ENCODE results near the gene MIOX.

Gene MIOX

DNA sequence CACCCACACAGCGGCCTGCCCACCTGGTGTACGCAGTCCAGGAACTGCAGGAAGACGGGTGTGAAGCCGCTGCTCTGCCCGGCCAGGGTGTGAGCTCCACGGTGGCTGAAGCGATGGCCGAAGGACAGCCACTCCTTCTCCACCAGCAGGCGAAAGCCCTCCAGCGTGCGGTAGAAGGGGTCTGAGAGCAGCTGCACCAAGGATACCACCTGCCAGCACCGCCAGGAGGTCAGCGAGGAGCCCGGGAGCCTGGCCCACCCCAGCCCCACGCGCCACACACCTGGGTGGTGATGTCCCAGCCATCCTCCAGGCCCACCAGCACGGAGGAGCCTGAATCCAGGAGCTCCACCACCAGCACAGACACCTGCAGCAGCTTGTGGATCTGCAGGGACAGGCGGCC, 31.5 kb upstream of the MIOX start:
- DNase-seq = no peak

DNA sequence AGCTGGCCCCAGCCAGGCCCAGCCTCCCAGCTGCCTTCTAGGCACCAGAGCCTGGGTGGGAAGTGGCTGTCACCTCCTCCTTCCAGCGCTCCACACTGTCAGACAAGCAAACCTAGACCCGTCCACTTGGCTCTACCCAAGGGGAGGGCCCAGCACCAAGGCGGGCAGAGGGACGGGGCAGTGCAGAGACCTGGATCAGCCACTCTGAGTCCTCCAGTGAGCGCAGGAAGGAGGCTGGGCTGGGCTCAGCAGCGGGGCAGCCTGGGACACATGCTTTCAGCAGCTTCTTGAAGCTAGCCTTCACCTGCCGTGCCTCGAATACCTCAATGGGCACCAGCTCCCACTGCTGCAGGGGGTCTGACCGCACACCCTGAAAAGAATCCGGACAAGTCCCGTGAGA, 30.6 kb upstream of the MIOX start:
- DNase-seq = no peak

DNA sequence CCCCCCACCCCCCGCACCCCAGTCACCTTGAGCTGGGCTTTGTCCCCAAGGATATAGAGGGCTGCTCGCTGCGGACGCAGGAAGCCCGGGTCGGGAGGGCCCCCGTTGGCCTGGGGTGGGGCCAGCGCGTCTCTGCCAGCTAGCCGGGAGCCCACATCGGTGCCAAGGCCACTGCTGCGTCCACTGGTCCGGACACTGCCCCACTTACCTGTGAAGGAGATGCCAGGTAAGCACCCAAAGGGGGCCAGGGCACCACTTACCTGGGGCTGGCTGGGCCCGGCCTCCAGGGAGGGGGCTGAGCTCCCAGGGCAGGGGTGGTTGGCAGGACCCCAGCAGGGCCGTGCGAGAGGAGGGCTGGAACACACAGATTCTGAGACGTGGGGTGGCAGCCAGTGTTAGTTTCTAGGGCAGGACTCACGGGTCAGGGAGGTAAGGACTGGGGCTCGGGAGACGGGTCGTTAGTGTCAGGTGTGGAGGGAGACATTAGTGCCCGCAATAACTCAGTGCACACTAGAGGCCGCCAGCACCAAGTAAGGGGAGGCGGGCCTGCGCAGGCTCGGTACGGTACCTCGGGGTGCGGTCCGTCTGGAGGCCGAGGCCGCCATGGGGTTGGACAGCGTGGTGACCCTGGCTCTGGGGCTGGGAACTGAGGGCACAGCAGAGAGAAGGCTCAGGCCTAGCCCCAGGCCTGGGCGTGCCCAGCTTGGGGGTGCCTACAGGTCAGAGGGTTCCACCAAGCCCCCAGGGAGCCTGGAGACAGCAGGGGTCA, 30.0 kb upstream of the MIOX start:
- no peak for DNase-seq

DNA sequence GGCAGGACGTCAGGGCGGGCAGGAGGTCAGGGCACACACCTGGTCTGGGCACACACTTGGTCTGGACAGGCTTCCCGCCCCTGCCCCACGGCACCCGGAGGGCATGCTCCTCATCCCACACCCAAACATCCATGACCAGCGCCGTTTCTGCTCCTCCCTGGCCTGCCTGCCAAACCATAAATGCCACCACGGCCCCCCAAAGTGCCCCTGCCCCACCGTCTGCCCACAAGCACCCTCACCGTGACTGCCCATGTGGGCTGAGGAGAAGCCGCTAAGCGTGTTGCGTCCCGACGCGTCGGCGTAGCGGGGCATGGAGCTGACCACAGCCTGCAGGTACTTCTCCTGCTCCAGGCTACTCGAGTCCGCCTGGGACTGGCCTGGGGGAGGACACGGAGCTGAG, 27.6 kb upstream of the MIOX start:
- no peak for DNase-seq

DNA sequence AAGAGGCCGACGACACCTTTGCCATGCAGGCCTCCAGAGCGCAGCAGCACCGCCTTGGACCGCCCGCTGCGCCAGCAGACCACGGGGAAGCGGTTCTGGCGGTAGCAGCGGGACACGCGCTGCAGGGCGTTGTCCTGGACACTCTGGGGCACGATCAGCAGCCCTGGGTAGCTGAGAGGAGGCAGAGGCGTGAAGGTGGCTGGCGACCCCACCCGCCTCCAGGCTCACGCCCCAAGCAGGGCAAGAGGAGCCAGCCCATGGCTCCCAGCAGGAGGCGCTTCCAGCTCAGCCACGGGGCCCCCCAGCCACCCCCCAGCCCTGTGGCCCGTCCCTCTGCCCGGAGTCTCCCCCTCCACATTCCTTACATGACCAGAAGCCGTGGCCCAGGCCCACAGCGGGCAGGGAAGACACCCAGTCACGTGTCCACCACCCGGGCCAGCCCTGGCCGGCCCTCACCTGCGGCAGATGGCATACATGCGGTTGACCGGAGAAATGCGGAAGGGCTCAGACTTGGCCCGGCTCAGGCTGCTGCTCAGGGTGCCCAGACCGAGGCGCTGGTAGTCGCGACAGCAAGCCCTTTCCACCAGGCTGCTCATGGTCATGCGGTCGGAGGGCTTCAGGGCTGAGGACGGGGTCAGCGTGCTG, 27.0 kb upstream of the MIOX start:
- DNase-seq = no peak

DNA sequence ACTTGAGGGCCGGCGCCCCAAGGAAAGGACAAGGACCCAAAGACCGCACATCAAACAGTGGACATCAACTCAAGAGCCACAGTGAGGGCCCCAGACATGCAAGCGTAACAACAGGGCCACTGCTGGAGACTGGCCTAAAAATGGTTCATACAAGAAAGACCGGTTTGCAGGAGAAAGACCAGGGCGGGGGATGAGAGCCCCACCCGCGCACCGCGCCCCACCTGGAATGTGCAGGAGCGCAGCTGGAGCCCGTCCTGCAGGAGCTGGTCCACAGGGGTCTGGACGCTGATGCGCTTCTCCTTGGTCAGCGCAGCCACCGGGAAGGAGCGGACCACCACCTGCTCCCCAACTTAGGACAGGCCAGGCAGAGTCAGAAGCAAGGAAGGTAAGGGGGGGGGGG, 25.7 kb upstream of the MIOX start:
- DNase-seq = no peak

DNA sequence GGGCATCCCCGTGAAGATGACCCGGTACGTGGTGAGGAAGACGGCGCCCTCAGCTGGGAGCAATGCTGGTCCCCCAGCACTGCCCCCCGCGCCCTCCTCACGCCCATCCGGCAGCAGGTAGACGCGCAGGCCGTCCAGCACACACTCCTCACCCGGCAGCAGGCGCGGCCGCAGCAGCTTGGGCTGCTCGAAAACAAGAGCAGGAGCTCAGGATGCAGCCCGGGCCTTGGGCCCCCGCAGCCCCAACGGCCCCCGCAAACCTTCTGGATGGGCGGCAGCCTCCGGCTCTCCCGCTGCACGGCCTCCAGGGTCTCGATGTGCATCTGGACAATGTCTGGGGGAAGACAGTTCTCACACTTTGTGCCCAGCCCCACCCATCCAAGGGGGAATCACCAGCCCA, 25.1 kb upstream of the MIOX start:
- DNase-seq = no peak

DNA sequence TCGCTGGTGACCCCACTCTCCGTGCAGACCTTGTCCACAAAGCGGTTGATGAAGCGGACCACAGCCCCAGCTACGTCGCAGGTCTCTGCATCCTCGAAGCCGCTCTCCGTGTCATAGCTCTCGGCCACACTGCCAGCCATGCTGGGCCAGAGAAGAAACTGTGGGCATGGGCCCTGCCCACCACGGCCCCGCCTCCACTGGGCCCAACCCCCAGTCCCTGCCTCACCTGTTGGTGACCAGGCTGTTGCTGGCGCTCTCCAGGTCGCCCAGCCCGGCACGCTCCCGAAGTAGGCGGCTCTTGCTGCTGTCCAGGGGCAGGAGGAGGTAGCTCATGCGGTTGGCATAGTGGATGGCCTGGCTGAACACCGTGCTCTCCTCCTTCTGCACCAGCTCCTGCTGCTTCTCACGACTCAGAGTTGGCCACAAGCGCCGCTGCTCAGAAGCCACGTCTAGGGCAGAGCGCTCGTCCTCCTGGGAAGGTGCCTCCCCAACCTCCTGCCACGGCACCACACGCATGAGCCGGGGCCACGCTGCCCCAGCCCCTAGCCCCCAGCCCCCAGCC, 24.6 kb upstream of the MIOX start:
- no peak for DNase-seq

DNA sequence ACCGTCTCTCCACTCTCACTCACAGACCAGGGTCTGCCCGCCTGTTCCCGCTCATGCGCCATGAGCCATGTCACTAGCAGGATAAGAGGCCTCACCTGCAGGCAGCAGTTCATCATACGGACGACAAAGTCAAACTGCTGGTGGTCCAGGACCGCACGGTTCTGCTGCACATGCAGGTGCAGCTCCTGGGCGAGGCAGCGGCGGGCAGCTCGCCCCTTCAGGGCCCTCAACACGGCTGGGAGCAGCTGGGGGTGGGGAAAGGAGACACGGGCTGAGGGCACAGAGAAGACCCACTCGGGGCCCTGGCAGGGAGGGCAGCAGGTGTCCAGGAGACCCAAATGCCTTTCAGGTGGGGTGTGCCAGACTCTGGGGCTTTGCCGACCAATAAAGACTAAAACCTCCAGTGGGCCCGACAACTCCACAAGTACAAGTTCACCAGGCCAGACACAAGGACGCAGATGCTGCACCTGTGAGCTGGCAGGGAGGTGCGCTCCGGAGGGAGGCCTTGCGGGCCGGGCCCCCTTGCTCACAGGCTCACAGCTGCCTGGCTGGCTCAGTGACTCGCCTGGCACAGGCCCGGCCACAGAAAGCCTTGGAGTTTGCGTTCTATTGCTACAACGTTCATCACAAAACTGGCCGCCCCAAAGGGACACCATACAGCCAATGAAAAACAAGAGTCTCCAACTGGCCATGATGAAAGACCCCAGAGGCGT, 23.3 kb upstream of the MIOX start:
- no peak for DNase-seq

DNA sequence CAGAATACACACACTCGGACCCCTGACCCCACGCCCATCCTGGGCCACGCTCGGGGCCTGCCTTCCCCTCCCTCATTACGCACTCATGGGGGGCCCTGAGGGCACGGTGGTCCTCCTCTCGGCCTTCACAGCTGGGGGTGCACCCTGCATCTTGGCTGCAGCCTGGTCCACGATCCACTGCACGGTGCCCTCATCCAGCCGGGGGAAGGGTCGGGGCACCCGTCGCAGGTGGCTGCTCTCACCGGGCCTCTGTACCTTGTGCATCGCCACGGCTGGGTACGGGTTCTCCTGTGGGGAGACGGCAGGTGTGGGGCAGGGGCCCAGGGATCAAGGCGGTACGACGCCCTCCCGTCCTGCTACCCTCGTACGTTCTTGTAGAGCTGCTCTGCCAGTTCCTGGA, 22.2 kb upstream of the MIOX start:
- no peak for DNase-seq

DNA sequence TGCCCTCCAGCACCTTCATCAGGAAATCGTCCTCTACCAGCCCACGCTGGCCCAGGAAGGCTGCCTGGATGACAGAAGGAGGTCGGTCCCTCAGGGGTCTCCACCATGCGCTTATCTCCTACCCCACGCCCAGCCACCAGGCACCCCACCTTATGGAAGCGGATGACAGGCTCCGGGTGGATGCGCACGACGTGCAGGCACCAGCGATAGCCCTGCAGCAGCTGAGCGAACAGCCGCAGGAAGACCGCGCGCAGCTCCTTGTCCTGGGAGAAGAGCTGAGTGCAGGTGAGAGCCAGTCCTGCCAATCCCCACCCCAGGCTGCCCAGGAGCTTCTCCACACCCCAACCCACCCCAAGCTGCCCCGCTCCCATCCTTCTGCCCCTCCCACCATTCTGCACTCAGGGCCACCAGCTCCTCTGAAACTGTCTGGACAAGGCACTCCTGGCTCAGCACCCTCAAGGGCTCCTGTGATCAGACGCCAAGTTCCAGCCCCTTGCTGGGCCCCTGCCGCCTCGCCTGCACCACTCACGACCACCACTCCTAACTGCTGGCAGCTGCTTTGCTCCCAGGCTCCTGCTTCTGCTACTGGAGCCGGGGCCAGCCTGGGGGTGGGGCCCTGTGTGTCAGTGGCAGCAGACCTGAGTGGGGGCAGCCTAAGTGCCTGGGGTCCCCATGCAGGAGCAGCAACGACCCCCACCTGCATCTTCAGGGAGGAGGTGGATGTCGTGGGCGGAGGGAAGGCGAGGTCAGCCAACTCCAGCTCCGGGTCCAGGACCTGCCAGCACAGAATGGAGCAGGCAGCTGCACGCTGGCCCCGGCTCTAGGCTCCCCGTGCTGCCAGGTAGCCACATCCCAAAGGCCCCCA, 21.4 kb upstream of the MIOX start:
- no peak for DNase-seq

DNA sequence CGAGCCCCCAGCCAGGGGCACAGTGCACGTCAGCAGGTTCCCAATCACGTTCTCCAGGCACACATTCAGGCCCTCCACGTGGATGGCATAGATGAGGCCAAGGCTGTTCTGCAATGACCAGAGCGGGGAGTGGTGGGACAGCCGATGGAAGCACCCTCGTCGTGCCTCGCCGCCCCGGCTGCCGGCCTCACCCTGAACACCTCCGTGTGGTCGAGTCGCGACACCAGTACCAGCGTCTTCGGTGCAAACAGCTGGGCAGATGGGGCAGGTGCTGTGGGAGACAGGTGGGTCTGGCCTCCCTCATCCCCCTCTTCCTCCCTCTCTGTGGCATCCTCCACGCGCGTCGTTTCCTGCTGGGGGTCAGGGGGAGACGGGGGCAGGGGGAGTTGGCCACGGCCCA, 19.3 kb upstream of the MIOX start:
- DNase-seq = no peak

DNA sequence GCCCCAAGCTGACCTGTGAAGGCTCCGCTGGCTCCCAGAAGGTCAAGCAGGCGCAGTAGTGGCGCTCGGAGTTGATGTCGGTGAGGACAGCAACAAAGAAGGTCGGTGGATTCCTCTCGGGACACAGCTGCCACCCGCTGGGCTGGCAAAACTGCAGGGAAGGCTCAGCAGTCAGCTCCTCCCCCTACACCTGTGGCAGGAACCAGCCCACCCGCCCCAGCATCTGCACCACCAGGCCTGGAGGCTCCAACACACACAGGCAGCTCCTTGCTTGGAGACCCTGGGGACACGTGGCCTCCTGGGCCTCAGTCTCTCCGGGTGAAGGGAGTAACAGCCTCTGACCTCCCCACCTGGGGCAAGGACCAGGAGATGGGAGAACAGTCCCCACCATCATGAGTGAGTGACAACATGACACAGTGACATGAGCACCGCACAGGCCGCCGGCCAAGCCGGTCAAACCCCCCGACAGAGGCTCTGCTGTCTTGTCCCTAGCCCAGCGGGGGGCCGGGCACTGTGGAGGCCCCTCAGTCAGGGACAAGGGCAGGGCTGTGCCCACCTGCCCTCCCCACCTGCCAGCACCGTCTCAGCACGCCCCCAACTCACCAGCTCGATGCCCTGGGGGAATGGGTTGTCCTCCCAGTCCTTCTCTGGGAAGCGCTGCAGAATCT, 18.8 kb upstream of the MIOX start:
- no peak for DNase-seq

DNA sequence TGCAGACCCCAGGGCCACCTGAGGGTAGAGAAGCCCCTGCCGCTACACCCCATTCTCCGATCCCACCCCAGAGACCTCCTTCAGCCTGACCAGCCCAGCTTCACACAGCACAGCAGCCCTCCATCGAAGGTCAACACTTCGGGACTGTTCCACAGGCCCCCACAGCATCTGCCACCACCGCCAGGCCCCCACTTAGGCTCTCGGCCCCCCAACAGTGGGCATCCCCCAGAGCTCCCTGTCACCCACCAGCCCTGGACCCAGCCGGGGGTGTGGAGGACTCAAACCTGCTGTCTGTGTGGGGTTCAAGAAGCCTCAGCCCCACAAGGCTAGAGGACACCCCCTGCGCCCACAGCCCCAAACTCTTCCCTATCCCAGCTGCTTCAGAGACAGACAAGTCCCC, 18.0 kb upstream of the MIOX start:
- DNase-seq = no peak

DNA sequence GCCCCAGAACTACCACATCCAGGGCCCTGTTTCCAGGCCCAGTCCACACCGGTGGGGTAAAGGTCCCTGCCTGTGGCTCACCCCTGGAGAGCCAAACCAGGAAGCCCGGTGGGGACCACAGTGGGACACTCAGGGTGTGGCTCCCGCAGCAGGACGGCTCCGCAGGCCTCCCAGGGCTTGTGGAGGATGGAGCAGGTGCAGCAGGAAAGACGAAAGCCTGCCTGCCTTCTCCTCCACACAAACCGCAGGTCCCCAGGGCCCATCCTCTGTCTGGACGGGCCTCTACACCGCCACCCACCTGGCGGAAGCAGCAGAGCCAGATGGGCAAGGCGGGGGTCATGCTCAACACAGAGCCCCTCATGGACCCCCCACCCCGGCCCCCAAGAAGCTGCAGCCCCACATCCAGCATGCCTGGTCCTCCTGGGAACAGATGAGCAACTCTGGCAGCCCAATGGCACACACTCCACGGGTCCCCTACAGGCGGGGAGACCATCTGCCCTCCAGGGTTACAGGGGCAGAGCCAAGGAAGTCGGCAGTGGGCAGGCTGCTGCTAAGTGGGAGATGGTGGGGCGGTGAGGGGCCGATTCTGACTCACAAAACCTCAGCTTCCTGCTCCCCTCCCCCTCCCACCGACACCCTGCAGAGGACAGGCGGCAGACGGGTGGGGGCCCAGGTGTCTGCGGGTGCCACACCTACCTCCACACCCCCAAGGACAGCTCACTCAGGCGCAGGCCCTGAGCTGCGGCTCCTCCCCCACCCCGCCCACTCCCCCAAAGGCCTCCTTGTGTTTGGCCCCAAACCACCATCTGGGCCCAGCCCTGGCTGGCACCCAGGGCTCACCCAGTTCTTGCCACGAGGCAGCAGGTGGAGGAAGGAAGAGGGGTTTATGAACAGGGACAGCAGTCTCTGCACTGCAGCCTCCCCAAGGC, 17.0 kb upstream of the MIOX start:
- DNase-seq = peak; percentile 70

DNA sequence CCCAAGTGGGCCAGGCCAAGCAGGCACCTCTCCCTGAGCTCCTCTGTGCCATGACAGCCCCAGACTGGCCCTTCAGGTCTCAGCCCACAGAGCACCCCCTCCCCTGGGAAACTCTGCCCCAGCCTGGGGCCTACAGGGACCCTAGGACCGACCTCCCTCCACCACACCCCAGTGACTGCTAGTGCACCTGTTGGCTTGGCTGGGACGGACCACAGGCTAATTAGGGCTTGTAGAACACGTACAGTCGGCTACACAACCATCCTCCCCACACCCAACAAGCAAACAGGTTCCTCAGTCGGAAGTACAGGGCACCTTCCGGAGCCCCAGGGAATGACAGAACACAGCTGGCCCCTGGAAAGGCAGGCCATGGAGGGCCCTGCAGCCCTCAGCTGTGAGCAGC, 16.2 kb upstream of the MIOX start:
- DNase-seq = no peak

DNA sequence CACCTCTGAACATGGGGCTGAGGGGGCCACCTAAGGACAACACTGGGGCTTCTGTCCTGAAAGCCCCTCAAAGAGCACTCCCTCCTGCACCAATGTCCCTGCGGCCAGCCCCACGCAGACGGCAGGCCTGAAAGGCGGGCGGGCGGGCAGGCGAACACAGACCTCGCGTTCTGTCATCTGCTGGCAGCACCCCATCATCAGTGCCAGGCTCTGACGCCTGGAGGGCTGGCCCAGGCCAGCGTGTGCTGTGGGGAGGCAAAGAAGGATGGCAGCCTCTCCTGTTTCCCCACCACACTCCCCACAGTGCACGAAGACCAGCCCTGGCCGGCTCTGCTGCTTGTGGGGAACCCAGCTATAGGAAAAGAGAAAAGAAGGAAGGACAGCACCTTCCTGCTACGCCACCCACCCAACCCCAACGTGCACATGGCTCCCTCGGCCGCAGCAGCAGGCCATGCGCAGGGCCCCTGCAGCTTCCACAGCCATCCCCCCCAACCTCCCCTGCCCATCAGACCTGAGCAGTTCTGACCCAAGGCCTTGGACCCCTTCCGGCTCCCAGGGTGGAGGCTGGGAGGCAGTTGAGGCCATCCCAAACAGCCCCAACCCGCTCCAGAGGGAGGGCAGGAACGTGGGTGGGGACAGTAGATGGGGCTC, 15.3 kb upstream of the MIOX start:
- DNase-seq = no peak

DNA sequence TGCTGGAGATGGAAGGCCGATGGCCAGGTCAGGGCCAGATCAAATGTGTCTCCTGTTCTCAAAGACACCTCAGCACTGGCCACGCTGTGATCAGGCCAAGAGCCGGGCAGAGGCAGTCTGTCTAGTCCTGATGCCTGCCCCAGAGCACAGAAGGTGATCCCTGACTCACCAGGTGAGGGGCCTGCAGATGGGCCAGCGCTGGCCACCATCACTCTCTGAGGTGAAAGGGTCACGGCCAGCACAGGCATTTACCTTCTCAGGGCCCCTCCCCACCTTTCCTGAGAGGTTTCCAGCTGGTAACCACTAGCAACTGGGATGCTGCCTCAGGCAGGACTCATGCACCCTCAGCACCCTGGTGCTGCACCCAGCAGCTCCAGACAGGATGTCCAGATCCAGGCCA, 14.7 kb upstream of the MIOX start:
- DNase-seq = no peak

DNA sequence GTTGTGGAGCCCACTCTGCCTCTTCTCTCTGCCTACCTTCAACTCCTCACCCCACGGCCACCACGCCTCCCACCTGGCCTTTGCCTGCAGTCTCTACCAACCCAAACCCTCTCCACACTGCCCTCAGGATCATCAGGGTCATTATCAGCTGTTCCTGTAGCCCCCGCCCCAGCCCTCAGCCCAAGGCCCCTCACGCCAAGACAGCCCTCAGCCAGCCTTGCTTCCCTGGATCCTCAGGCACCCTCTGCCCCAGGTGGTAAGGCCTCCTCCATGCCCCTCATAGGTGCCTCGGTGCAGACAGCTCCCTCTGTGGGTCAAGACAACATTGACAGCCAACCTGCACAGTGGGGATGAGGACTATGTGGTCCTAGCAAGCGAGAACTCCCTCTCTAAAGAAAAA, 13.6 kb upstream of the MIOX start:
- DNase-seq = peak; percentile 86

DNA sequence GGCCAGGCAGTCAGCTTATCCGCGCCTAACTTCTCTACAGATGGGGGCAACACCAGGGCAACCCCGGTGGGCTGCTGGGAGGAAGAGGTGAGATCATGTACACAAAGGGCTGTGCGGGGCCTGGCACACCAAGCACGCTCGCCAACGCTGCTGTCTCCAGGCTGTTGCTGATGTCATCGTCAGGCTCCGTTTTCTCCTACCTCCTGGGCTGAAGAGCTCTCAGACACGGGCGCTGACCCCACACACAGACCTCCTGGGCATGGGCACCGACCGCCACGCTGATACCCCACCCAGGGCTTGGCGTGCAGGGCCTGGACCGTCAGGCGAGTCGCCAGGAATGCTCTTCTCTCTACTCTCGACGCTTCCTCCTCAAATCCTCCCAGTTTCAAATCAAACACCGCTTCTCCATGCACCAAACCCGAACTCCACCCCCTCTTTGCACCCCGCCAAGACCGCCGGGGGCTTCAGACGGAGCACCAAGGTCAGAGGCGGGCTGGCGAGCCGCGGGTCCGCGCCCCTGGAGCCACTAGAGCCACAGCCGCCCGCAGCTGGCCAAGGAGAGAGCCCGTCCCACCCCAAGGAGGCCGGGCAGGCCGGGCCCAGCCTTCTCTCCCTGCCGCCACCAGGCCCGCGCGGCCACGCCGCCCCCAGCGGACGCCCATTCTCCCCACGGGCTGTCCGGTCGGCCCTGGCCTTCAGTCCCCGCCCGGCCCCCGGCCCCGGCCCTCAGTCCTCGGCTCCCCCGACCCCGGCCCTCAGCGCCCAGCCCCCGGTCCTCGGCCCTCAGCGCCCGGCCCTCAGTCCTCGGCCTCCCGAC, 12.6 kb upstream of the MIOX start:
- no peak for DNase-seq

All from 8988T (cell line).